ENCODE results near the gene AIF1L. TPM values are rescaled to one million over a fixed set of nuclear protein-coding genes. Genes with fewer than 3 reads are reported as not detected.

Gene AIF1L
- total RNA-seq, 1 experiment from 2014 or later = 17.7 TPM

DNA sequence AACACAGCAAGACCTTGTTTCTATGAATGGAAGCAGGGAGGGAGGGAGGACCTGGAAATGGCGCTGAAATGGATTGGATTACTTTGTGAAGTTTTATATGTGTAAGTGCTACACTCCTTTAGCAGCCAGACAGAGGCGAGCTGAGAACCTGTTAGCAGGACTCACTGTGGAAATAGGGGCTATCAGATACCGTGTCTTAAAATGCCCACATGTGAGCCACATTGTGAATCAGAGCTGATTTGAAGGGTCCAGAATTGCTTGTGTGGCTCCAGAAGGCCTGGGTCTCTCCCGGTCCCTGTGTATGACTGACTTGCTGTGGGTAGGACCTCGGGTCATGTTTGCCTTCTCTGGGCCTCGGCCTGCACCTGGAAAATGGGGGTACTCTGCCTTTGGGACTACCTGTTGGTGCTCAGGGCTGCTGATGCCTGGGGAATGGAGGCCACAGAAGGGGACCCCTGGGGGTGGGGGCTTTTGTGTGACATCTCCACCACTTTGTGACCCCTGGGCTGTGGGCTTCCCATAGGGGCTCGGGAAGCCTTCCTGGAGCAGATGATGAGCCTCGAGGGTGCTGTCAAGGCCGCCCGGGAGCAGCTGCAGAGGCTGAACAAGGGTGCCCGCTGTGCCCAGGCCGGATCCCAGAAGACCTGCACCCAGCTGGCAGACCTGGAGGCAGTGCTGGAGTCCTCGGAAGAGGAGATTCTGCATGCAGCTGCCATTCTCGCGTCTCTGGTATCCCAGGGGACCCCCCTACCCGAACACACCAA is 24.0 kb upstream of the AIF1L start:
- no peak for DNase-seq (ENCODE audit: low read depth)
- in situ Hi-C loops (cut with HindIII; ENCODE audit: low pct_unique_long_range_greater_than_20kb, low sequenced_read_pairs) = no loop called here

DNA sequence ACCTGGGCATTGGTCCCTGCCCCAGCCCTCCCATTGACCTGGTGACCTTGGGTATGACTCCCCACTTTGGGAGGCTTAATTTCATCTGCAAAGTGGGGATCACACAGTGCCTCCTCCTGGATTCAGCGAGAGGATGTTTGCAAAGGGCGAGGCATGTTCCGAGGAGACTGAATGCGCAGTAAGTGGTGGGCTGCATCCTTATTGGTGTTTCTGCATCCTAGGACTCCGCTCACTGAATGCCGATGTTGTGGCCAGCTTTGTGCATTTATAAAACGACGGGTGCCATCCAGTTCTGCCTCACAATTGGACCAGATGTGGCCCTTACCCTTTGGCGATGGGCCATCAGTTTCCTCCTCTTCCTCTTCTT is 23.5 kb upstream of the AIF1L start:
- DNase-seq (ENCODE audit: low read depth) = no peak
- in situ Hi-C loops (cut with HindIII; ENCODE audit: low pct_unique_long_range_greater_than_20kb, low sequenced_read_pairs) = no loop called here

DNA sequence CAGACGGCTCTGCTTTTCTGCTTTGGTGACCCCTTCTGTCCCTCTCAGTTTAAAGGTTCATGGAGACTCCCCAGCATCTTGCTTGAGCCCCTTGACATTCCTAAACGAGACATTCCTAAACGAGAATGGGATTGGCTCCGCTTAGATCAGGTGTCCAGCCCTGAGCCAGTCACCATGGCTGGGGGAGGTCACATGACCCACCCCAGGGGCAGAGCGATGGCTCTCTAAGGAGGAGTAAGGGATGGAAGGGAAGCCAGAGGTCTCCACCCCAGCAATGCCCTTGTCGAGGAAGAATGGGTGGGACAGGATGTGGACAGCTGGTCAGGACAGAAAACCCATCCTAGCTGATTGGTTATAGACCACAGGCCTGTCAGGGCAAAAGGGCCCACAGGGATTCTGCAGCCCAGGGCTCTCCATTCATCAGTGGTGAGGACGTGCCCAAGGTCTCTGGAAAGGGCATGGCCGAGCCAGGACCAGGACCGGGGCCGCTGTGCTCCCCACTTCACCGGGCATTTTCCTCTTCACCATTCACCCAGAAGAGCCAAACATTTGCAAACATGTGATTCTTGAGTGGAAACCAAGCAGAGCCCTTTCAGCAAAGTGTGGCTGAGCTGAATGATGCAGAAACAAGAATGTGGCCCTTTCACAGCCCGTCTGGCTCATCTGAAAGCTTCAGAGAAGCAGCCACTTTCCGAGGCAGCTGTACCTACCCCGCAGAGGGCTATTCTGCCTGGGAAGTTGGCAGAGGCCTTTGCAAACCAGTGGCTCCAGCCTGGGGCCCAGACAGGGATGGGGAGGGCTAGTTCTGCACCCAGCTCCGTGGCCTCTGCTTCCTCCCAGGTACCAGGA is 19.8 kb upstream of the AIF1L start:
- no peak for DNase-seq (ENCODE audit: low read depth)
- in situ Hi-C loops (cut with HindIII; ENCODE audit: low pct_unique_long_range_greater_than_20kb, low sequenced_read_pairs) = no loop called here

DNA sequence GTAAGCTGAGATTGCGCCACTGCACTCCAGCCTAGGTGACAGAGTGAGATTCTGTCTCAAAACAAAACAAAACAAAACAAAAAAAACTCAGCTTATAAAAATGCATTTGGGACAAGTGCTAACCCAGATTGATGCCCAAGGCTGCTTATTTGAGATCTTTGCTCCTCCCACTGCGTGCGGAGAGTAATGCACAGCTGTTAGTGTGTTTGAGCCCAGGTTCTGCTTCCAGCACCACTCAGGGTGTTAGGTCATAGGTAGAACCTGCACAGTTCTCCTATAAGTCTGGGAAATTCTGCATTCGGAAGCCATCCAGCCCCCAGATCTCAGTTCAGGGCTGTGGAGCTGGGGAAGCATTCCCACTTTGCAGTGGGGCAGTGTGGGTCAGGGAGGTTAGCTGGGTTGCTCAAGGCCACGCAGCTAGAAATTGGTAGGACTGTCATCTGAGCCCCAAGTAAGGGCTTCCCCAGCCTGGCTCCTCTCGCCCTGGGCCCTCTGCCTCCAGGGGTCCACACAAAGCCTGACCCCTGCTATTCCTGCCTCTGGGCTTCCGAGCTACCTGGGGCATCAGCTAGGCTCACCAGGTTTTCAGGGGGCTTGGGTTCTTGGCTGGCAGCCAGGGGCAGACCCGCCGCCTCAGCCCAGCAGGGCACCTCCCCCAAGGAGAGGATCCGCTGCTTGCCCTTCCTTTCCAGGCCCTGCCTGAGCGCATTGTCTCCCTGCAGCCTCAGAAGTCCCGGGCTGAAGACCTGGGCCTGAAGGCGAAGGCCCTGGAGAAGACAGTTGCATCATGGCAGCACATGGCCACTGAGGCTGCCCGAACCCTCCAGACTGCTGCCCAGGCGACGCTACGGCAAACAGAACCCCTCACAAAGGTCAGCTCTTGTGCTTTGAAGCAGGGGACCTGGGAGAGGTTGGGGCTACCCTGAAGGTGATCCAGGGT is 17.6 kb upstream of the AIF1L start:
- in situ Hi-C loops (cut with HindIII; ENCODE audit: low pct_unique_long_range_greater_than_20kb, low sequenced_read_pairs) = no loop called here
- DNase-seq (ENCODE audit: low read depth) = no peak

DNA sequence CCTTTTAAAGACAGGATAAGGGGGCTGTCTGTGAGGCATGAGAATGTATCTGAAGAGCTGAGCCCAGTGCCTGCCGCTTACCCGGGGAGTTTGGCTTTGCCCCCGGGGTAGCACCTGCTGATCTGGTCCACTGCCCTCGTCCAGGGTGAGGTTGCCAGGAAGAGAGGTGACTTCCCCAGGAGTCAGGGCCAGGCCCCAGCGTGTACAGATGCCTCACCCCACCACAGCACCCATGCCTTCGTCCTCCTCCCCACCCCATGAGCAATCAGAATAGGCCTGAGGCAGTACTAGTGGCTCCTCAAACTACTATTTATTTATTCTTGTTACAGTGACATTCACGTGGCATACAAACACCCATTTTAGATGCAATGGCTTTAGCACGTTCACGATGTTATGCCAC is 15.7 kb upstream of the AIF1L start:
- in situ Hi-C loops (cut with HindIII; ENCODE audit: low pct_unique_long_range_greater_than_20kb, low sequenced_read_pairs) = no loop called here
- DNase-seq (ENCODE audit: low read depth) = no peak

DNA sequence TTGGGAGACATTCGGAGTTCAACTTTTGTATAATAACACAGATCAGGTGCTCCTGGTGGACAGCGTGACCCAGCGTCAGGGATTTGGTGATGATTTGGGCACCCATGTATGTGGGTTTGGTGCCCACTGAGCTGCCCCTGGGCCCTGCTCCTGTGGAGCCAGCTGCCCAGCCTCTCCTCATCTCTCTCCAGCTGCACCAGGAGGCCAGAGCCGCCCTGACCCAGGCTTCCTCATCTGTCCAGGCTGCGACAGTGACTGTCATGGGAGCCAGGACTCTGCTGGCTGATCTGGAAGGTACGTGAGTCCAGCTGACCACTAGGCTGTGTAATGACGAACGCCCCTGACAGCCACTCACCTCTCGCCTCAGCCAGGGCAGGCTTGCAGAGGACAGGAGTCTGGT is 14.5 kb upstream of the AIF1L start:
- DNase-seq (ENCODE audit: low read depth) = no peak
- in situ Hi-C loops (cut with HindIII; ENCODE audit: low pct_unique_long_range_greater_than_20kb, low sequenced_read_pairs) = no loop called here

DNA sequence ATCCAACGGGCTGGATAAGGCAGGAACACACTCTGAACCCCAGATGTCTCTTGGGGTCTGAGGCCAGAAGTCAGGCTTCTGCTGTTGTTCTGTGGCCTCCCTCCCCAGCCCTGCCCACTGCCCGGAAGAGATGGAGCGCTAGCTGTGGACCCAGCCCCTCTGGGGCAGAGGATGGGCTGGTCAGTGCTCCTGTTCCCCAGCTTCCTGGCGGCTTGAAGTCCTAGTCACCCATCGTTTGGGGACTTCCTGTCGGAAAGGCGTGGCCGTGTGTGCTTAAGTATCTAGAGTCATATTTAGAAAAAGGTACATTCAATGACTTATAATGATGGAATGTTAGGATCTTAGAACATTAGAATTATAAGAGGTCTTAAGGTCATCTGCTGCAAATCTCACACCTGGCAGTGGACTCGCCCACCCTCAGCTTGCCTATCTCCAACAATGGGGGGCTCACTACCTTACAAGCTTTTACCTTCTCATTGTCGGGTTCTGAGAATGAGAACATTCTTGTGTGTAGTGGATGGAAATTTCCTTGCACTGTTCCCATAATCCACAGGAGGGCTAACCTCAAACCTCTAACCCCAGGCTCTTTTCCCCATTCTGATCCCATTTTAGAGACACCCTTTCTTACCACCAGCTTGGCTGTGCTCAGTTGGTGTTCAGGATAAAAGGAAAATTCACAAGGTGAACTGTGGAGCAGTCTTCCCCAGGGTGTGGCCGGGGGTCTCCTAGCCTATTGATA is 13.4 kb upstream of the AIF1L start:
- no peak for DNase-seq (ENCODE audit: low read depth)

DNA sequence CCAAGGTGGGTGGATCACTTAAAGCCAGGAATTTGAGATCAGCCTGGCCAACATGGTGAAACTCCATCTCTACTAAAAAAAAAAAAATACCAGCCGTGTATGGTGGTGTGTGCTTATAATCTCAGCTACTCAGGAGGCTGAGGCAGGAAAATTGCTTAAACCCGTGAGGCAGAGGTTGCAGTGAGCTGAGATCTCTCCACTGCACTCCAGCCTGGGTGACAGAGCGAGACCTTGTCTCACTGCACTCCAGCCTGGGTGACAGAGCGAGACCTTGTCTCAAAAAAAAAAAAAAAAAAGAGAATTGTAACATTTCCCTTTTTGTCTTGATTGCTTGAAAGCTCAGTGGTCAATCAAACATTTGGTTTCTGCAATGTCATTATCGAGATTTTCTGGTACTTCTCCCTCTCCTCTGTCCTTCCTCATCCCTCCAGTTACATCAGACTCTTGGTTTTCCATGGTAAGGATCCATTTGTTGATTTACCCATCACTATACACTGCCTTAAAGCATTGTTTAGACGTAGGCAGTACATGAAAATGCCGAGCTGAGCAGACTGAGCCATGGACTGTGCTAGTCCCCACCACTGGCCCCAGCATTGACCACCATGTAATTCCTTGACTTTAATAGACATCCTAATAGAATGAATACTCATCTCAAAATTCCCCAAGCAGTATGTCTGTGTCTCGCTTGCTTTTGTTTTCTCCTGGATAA is 11.5 kb upstream of the AIF1L start:
- in situ Hi-C loops (cut with HindIII; ENCODE audit: low pct_unique_long_range_greater_than_20kb, low sequenced_read_pairs) = no loop called here
- DNase-seq (ENCODE audit: low read depth) = no peak

More for the DNA sequence above, 13.4 kb upstream of the AIF1L start:
- in situ Hi-C loops (cut with HindIII; ENCODE audit: low pct_unique_long_range_greater_than_20kb, low sequenced_read_pairs) = no loop called here

DNA sequence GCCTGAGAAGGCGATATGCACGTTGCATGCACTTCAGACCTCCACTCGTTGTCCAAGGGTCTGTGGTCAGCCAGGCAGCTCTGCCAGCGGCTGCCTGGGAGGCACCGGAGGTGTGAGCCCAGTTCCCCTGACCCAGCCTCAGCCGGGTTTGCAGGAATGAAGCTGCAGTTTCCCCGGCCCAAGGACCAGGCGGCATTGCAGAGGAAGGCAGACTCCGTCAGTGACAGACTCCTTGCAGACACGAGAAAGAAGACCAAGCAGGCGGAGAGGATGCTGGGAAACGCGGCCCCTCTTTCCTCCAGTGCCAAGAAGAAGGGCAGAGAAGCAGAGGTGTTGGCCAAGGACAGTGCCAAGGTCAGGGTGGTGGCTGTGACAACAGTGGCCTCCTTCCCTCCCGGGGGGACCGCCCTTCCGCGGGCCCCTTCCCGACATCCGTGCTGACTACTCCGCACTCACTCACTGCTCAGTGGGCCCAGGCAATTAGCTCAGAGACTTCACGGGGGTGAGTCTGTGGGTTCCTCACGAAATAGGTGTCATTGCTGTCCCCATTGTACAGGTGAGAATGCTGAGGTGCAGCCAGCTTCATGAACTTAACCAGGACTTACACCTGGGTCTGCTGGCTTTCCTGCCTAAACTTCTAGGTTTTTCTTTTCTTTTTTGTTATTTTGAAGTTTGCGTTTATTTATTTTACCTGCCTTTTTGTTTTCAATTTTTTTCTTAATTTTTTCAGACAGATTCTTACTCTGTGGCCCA is 10.8 kb upstream of the AIF1L start:
- in situ Hi-C loops (cut with HindIII; ENCODE audit: low pct_unique_long_range_greater_than_20kb, low sequenced_read_pairs) = no loop called here
- DNase-seq (ENCODE audit: low read depth) = no peak

DNA sequence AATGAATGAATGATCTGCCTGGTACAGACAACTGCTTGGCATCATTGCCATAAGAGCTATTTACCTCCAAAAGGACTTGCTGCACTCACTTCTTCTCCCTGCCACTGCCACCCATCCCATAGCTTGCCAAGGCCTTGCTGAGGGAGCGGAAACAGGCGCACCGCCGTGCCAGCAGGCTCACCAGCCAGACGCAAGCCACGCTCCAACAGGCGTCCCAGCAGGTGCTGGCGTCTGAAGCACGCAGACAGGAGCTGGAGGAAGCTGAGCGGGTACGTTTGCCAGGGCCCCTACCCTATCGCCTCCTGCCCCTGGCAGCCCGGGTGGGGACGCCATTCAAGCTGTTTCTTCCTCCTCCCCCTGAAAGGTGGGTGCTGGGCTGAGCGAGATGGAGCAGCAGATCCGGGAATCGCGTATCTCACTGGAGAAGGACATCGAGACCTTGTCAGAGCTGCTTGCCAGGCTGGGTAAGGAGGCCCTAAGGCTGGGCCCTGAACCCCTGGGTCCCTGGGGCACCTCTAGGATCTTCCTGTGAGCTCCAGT is 8.9 kb upstream of the AIF1L start:
- in situ Hi-C loops (cut with HindIII; ENCODE audit: low pct_unique_long_range_greater_than_20kb, low sequenced_read_pairs) = no loop called here
- no peak for DNase-seq (ENCODE audit: low read depth)

DNA sequence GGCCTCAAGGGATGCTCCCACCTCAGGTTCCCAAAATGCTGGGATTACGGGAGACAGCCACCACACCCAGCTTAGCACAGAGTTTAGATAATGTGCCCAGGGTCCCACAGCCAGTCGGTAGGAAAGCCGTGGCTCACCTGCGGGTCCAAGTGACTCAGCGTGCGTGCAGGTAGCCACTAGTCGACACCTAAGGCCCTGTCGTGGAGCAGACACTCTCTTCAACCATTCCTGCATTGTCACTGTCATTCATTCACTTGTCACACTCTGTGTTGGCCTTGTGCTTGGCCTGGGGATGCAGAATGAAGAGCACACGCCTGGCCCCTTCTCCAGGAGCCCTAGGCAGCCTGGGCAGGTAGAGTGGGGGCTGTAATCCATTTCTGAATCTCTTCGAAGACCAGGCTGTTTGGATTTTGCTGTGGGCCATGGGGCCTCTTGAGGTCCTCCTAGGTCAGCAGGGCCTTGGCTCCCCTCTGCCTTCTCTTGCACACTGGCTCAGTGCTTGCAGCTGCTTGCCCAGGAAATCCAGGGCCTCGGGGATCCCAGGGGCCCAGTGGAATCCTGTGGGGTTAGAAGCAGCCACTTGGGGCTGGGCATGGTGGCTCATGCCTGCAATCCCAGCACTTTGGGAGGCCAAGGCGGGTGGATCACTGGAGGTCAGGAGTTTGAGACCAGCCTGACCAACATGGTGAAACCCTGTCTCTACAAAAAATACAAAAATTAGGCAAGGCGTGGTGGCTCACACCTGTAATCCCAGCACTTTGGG is 6.1 kb upstream of the AIF1L start:
- in situ Hi-C loops (cut with HindIII; ENCODE audit: low pct_unique_long_range_greater_than_20kb, low sequenced_read_pairs) = no loop called here
- no peak for DNase-seq (ENCODE audit: low read depth)

DNA sequence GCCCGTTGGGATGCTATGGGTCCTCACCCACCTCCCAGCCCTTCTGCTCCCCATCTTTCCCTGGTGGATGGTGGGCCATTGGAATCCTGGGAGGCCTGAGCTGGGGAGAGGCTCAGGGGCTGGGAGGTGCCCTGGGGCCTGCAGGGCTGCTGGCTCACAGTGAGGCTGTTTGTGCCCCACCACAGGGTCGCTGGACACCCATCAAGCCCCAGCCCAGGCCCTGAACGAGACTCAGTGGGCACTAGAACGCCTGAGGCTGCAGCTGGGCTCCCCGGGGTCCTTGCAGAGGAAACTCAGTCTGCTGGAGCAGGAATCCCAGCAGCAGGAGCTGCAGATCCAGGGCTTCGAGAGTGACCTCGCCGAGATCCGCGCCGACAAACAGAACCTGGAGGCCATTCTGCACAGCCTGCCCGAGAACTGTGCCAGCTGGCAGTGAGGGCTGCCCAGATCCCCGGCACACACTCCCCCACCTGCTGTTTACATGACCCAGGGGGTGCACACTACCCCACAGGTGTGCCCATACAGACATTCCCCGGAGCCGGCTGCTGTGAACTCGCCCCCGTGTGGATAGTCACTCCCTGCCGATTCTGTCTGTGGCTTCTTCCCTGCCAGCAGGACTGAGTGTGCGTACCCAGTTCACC is 4.9 kb upstream of the AIF1L start:
- no peak for DNase-seq (ENCODE audit: low read depth)
- in situ Hi-C loops (cut with HindIII; ENCODE audit: low pct_unique_long_range_greater_than_20kb, low sequenced_read_pairs) = no loop called here

DNA sequence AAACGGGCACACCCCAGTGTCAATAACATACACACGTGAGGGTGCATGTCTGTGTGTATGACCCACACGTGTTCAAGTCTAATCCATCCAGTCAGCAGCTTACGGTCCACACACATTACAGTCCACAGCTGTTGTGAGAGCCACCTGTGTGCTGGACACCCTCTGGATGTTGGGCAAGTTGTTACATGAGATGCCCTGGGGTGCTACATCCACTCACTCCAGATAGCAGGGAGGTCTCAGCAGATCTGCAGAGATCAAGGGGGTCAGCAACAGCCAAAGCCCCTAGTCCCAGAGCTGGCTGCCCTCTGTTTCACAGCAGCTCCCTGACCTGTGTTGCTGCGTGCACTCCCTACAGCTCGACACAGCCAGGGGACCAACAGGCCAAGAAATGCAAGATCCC is 4.3 kb upstream of the AIF1L start:
- DNase-seq (ENCODE audit: low read depth) = no peak
- in situ Hi-C loops (cut with HindIII; ENCODE audit: low pct_unique_long_range_greater_than_20kb, low sequenced_read_pairs) = no loop called here

DNA sequence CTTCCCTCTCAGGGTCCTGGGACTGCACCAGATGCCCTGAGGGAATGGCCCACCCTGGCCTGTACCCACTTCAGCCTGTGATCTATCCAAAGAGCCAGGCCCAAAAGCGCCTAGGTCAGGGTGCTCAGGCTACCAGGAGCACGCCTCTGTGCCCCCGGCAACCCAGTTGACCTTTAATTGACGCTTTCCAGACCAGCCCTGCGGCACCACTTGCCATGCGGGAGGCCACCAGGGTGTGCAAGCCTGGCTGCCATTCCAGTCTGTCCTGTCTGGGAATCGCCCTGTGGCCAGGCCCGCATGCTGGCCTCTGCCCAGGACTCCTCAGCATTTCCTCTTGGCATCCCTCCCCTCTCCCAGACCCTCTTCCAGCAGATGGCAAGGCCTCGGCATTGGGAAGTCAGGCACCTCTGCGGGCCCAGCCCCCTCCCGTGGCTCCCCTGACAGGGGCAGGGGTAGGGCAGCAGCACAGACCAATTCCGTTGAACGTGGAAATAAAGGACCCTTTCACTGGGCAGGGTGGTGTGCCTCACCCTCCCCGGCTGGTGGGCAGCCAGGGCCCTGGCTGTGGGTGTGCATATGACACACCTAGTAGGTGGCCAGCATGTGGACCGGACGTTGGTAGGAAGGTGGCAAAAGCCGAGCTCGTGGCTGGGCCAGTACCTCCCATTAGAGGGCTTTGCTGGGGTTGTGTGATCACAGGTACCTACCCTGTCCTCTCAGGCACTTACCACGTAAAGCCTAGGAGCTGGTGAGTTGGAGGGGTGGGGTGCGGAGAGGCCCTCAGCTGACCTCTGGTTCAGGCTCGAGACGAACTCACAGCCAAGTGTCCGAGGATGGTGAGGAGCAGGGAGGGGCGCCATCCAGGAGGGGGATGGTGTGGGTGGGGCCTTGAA is 3.5 kb upstream of the AIF1L start:
- in situ Hi-C loops (cut with HindIII; ENCODE audit: low pct_unique_long_range_greater_than_20kb, low sequenced_read_pairs) = no loop called here

DNA sequence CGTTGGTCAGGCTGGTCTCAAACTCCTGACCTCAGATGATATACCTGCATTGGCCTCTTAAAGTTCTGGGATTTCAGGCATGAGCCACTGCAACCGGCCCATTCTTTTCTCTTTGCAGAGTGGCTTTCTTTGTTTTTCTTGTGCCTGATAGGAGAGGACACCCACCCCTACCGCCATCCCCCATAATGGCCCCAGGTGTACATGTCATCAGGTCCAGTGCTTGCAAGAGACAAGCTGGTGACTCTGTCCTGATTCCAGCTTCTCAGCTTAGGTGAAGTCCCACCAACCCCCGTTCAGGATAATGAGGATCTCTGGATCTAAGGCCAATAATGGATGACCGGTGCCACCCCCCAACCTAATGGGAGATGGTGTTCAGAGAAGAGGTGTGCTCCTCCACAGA is 2.3 kb upstream of the AIF1L start:
- in situ Hi-C loops (cut with HindIII; ENCODE audit: low pct_unique_long_range_greater_than_20kb, low sequenced_read_pairs) = no loop called here
- no peak for DNase-seq (ENCODE audit: low read depth)

More for the DNA sequence above, 3.5 kb upstream of the AIF1L start:
- no peak for DNase-seq (ENCODE audit: low read depth)
